Fibroblast of skin of left biceps (primary cell): ENCODE results near the gene KCNQ5.
"Not testable (repeated sequence)": the region's sequence is repeated elsewhere in the genome, so short reads cannot be mapped to it uniquely, and the experiment has no call there.

Experiments used
- DNase-seq, 2 experiments: peaks; one replicate each; pipeline ENCODE4 v3.0.0-alpha.2; 2013; ENCODE audit warnings: low read depth in 2 of 2

KCNQ5 gene

GRCh38 chr6:72844614-72845013 is 222.8 kb downstream of the KCNQ5 start:
- no peak for DNase-seq

GRCh38 chr6:72849346-72849745 is 227.5 kb downstream of the KCNQ5 start:
- DNase-seq = no peak

- no peak for DNase-seq
Measured at GRCh38 chr6:72850040-72850439, 228.2 kb downstream of the KCNQ5 start.

DNA sequence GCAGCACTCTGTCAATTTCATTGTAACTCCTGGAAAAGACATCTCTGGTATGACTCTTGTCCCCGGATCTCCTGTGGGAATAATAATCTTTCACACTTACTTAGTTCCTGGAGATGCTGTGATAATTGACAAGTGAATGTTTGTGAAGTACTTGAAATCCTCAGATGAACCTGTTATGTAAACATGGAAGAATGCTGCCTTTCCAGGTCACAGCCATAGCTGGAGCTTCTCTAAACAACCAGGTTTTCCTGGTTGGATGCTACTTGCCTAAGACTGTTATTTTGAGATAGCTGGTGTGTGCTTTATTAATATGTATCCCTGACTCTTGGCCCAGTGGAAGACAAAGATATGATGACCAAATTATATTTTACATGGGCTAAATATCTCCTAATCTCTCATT is 228.6 kb downstream of the KCNQ5 start:
- no peak for DNase-seq

GRCh38 chr6:72855471-72855870 is 233.6 kb downstream of the KCNQ5 start:
- DNase-seq = no peak

- no peak for DNase-seq
Measured at GRCh38 chr6:72856801-72857200, 234.9 kb downstream of the KCNQ5 start.

- DNase-seq = no peak
Measured at GRCh38 chr6:72857791-72858585, 236.1 kb downstream of the KCNQ5 start.

DNA sequence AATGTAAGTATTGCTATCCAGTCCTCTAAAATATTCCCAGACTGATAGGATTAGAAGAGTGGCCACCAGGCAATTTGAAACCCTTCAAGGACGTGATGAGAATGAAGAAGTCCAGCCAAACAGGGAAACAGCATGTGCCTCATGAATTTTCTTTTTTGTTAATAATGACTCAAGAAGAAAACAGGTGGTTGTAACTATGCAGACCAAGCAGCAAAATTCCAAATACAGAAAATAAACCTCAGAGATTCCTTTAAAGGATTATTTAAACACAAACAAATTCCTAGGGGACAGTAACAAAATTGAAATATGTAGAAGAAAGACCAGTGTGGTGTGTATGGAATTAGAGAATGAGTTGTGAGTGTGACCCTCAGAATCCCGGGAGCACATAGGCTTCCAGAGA is 239.2 kb downstream of the KCNQ5 start:
- no peak for DNase-seq

GRCh38 chr6:72861935-72862432 is 240.1 kb downstream of the KCNQ5 start:
- DNase-seq = no peak

DNA sequence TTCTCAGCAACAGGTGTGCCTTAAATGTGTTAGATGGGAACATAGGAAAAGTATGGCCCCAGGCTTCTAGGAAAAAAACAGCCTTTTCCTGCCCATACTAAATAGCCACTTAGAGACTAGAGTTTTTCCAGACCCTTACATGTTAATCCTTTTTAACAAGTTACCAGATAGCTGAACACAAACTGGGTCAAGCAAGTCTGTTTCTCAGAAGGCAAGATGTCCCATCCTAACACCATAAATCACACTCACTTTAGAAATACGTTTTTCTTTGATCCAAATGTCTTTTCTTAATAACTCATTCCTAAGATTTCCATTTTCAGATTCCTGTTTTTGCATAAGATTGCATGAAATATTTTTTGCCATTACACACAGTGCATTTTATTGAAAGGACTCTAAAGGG is 241.3 kb downstream of the KCNQ5 start:
- DNase-seq = no peak

DNA sequence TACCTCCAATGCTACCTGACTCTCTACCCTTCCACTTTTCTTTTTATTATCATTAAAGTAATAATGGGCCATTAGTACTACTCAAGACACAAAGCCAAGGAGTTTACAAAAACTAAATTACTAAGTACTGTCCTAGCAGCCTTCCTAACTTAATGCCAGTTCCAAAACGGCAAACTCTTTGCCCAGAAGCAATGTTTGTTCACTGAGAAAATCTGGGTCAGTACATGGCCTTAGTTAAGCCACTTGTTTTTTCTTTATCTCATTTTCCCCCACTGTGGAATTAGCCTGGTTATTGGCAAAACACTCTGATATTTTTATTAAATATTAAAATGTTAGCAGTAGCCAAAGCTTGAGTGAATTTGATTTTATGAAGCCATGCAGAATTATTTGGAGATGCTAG is 242.4 kb downstream of the KCNQ5 start:
- no peak for DNase-seq

DNA sequence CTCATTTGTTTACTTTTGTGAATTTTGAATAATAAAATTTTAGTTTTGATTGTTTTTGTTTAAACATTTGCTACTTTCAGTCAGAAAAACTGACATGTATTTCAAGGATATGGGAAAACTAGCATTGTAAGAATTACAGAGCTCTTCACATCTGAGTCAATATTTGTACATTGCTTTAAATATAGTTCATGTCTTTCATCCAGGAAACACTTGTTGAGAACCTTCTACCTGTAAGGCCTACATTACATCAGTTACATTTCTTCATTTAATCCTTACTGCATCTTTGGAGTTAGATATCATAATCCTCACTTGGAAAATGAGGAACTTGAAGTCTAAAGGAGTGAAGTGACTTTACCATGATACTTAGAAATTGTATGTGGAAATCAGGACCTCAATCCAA is 242.9 kb downstream of the KCNQ5 start:
- no peak for DNase-seq

DNA sequence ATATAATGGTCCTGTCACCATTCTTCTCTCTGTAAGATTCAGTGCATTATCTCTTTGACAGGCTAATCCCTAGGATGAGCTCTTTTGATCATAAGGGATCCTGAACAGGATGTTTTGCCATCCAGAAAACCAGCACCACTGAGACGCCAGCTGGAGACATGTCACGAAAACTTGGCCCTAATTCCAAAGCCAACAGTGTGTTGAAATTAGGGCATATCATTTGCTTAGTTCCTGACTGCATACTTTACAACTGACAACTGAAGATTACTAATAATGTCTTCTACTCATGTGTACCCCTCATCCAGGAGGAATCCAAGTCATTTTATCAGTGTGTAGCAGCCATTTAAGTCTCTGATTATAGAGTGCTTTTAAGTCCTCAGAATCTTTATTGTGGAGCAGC is 243.6 kb downstream of the KCNQ5 start:
- no peak for DNase-seq

DNA sequence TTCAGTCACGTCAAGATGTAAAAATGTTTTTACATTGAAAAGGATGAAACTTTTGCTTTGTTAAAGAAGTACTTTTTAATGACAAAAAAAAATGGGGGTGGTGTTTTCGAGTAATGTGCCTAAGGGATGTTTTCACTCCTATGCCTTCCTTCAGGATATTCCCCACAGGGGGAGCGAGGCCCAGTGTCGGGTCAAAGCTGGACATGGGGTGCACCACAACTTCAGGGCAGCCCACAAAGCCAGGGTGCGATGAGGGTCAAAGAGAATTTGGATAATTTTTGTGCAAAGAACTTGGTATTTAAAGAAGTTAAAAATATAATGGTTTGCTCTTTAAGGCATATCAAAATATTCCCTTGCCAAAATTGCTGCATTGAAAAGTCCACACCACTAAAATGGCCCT is 247.8 kb downstream of the KCNQ5 start:
- no peak for DNase-seq

- DNase-seq = no peak
Measured at GRCh38 chr6:72873433-72873832, 251.6 kb downstream of the KCNQ5 start.

GRCh38 chr6:72876256-72876655 is 254.4 kb downstream of the KCNQ5 start:
- no peak for DNase-seq

DNA sequence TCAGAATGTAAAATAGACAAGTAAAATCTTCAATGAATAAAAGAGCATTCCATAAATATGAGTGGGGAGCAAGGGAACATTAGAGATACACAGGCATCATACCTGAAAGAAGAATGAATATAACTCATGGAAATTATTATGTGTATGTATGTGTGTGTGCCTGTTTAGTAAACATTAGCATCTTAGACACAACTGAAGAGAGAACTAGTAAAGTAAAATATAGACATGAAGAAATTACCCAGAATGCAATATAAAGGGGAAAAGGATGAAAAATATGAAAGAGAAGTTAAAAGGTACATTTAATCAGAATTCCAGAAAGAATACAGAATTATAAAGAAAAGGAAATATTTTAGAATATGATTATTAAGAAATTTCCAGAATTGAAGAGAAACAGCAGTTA is 264.3 kb downstream of the KCNQ5 start:
- no peak for DNase-seq

DNA sequence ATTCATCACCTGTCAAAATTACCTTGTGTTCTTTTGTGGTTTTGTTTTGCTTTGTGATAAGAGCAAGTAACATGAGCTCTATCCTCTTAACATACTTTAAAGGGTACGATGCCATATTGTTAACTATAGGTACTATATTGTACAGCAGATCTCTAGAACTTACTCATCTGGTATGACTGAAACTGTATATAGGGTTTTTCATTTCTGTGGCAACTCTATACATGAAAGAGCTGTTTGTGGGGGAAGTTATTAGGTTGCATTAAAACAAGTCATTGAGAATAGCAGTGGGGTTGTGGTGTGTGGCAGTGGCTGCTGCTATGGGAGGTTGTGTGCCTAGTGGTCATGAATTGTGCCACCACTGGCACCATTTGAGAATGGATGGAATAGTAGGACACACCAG is 268.4 kb downstream of the KCNQ5 start:
- no peak for DNase-seq

DNA sequence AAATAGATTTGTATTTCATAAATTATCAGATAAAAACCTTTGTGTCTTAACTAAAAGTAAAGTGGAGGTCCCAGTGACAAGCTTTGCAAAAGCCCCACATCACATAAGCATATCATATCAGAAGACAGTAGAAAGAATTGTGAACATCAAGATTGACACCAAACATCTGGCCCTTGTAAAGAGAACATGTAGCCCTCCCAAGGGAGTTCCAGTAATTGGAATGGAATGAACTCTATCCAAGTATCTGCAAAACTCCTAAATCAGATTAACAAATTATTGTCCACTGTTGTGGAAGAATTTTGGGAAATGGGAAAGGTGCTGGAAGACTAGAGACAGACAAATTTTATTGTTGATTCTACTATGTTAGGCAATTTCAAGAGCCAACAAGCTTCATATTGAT is 268.8 kb downstream of the KCNQ5 start:
- DNase-seq = peak; percentile 27 to 30

- no peak for DNase-seq
Measured at GRCh38 chr6:72892901-72893300, 271.0 kb downstream of the KCNQ5 start.

- DNase-seq = no peak
Measured at GRCh38 chr6:72894091-72894490, 272.2 kb downstream of the KCNQ5 start.

DNA sequence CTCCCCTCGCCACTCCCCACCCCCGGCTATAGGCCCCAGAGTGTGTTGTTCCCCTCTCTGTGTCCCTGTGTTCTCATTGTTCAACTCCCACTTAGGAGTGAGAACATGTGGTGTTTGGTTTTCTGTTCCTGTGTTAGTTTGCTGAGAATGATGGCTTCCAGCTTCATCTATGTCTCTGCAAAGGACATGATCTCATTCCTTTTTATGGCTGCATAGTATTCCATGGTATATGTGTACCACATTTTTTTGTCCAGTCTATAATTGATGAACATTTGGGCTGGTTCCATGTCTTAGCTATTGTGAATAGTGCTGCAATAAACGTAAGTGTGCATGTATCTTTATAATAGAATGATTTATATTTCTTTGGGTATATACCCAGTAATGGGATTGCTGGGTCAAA is 276.4 kb downstream of the KCNQ5 start:
- not testable (repeated sequence) for DNase-seq

- no peak for DNase-seq
Measured at GRCh38 chr6:72905705-72906478, 284.0 kb downstream of the KCNQ5 start.
